Endothelial cell of hepatic sinusoid (primary cell): ENCODE results near the gene ZMYND8.

ENCODE experiments used
- in situ Hi-C: cut with HindIII; loops from 2 replicates; pipeline ENCODE4 v1.10.0; 2017; ENCODE audit warnings: low sequenced_read_pairs

The ZMYND8 gene

DNA sequence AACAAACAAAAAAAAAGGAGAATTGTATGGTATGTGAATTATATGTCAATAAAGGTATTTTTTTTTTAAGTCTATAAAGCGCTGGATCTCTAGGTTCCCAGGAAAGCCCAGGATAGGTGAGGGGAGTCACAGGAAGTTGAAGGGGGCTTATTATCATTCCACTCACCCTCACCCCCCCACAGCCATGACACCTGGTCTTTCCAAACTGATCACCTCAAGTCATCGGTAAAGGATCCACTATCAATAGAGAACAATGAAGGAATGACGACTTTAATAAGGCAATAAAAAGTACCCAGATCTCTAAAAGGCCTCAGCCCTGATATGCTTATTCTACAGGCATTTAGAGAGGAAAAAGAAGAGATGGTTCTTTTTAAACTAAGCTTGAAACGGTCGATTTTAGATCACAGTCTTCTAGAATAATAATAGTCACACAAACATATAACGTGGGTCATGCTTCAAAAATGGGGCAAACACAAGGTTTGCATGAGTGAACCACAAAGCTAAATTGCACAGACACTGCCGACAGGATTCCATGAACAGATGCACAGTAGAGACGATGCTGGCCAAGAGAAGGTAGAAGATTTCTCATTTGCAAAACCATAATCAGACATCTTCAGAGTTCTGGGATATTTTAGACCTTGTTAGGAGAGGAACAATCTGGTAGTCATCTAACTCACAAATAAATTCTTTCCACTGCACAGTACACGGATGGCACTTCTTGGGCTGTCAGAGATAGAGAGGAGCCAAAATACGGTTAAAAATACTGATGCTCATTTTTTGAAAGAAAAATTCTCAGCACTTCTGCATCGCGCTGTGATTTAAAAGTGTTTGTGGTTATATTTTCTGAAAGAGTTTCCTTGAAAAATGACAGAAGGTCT is 21.0 kb downstream of the ZMYND8 start:
- in situ Hi-C loops = loop anchor here (5.0 to 10.0 kb wide), 2 partner anchors 47 to 61 kb away; no protein-coding TSS in a partner anchor

DNA sequence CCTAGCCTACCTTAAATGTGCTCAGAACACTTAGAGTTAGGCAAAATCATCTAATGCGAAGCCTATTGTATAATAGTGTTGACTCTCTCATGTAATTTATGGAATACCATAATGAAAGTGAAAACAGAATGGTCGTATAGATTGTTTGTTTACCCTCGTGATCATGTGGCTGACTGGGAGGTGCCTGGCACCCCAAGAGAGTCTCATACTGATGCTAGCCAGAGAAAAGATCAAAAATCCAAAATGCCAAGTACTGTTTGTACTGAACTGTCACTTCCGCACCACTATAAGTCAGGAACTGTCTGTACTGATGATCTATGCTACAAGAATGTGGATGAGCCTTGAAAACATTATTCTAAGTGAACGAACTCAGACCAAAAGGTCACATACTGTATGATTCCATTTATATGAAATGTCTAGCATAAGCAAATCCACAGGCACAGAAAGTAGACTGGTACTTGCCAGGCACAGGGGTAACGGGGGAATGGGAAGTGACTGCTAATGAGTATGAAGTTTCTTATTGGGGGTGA is 22.4 kb downstream of the ZMYND8 start:
- in situ Hi-C loops = loop anchor here (10.0 kb wide), 1 partner anchor 59 kb away; no protein-coding TSS in a partner anchor

DNA sequence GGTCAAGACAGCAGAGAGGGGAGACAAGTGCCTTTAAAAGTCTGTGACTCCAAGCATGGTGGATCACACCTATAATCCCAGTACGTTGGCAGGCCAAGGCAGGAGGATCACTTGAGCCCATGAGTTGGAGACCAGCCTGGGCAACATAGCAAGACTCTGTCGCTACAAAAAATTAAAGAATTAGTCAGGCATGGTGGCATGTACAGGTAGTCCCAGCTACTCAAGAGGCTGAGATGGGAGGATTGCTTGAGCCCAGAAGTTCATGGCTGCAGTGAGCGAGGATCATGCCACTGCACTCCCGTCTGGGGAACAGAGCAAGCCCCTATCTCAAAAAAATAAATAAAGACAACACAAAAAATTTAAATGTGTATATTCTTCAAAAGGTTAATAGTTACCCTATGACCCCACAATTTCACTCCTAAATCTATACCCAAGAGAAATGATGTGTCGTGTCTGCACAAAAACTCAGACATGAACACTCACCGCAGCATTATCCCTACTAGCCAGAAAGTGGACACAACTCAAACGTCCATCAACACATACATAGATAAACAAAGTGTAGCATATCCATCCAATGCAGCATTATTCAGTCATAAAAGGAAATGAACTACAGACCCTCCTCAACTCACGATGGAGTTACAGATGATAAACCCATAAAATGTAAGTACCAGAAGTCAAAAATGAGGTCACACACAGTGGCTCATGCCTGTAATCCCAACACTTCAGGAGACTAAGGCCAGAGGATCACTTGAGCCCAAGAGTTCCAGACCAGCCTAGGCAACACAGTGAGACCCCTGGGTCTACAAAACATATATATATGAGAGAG is 23.9 kb downstream of the ZMYND8 start:
- in situ Hi-C loops = loop anchor here (10.0 kb wide), 1 partner anchor 58 kb away; no protein-coding TSS in a partner anchor

DNA sequence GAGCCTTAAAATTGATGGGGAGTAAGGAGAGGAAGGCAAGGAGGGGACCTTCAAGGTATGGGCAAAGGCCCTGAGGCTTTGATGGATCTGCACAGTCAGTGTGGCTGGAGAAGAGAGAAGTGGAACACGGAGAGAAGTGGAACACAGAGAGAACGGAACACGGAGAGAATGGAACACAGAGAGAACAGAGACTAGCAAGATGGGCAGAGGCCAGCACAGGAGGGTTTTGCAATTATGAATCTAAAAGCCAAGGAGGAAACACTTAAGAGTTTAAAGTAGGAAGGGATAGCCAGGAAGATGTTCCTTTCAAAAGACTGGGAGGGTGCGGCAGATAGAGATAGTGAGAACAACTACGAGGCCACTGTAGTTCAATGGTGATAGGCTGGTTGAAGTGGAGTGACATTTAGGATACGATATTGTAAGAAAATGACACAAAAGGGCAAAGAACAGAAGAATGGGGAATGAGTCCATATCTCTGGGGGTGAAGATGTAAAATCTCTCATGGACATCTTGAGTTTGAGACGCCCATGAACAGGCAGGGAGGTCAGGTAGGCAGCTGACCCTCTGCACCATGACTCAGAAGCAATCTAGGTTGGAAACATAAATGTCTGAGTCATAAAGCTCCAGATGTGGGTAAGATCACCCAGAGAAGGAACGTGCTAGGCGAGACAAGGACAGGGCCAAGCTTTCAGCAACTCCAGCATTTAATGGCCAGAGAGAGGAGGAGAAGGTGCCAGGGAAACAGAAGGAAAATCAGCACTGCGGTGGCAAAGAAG is 25.4 kb downstream of the ZMYND8 start:
- in situ Hi-C loops = loop anchor here (10.0 kb wide), 1 partner anchor 56 kb away; no protein-coding TSS in a partner anchor

DNA sequence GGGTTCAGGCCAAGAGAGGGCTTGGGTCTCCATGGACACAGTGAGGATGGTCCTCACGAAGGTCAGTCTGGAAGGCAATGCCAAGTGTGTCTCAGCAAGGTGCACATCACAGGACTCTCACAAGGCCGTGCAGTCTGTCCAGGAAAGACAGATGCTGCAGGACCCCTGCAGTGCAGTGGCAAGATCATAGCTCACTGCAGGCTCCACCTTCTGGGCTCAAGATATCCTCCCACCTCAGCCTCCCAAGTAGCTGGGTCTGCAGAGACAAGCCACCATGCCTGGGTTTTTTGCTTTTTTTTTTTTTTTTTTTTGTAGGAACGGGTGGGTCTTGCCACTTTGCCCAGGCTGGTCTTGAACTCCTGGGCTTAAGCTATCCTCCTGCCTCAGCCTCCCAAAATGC is 26.4 kb downstream of the ZMYND8 start:
- in situ Hi-C loops = loop anchor here (10.0 kb wide), 1 partner anchor 55 kb away; no protein-coding TSS in a partner anchor

DNA sequence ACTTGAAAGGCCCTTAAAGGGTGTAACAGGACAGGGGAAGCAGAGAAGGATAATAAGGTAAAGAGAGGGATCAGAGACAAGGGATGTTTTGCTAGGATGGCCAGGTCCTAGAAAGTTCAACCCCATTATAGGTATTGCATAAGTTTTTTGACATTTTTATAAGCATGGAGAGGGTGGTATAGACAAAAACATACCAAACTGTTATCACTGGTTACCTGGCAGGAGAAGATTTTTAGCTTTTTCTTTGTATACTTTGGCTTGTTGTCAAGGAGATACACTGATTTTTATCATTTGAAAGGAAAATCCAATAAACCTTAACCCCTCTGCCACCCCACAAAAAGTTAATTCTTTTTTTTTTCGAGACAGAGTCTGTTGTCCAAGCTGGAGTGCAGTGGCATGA is 28.4 kb downstream of the ZMYND8 start:
- in situ Hi-C loops = no loop called here

DNA sequence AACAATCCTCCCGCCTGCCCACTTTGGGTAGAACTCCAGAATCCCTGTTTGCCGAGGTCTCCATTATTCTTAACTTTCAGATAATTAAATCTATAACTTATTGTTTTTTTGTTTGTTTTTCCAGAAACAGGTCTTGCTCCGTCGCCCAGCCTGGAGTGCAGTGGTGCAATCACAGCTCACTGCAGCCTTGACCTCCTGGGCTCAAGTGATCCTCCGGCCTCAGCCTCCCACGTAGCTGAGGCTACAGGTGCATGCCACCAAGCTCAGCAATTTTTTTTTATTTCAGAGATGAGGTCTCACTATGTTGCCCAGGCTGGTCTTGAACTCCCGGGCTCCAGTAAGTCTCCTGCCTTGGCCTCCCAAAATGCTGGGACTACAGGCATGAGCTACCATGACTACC is 28.8 kb downstream of the ZMYND8 start:
- in situ Hi-C loops = no loop called here

DNA sequence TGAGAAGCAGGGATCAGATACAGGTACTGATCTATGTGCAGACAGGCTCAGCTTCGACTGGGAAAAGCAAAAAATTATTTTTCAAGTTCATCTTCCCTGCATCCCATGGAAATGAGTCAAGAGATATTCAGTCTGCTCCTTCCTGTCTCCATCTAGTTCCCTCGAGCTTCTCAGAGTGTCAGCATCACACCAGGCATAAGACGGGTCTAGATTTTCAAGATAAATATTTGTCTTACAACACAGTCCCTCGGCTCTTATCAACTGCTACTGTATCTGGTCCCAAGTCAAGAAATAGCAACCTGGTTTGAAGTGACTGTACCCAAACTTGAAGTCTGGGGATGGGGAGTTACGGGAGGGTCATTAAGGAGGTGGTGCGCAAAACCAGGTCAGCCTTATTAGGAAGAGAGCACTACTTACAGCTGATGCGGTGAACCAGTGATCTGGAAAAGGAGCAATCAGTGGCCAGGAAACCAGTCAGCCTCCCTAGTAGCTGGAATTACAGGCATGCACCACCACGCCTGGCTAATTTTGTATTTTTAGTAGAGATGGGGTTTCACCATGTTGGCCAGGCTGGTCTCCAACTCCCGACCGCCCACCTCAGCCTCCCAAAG is 29.7 kb downstream of the ZMYND8 start:
- in situ Hi-C loops = no loop called here

DNA sequence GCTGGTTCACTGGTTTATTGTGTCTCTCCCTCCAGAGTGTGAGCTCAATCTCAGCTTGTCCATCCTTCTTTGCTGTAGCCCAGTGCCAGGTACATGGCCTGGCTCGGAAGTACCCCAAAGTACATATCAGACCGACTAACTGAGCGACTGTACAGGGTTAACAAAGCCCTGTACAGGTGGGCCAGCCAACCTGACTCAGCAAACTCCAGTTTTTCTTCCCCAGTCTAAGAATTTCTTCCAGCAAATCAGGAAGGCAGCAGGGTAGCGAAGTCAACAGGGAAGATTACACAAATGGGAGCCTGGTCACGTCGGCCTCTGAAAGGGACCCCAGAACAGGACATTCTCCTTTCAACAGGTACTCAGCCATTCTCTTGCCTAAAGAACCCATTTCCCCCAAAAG is 31.3 kb downstream of the ZMYND8 start:
- in situ Hi-C loops = no loop called here

DNA sequence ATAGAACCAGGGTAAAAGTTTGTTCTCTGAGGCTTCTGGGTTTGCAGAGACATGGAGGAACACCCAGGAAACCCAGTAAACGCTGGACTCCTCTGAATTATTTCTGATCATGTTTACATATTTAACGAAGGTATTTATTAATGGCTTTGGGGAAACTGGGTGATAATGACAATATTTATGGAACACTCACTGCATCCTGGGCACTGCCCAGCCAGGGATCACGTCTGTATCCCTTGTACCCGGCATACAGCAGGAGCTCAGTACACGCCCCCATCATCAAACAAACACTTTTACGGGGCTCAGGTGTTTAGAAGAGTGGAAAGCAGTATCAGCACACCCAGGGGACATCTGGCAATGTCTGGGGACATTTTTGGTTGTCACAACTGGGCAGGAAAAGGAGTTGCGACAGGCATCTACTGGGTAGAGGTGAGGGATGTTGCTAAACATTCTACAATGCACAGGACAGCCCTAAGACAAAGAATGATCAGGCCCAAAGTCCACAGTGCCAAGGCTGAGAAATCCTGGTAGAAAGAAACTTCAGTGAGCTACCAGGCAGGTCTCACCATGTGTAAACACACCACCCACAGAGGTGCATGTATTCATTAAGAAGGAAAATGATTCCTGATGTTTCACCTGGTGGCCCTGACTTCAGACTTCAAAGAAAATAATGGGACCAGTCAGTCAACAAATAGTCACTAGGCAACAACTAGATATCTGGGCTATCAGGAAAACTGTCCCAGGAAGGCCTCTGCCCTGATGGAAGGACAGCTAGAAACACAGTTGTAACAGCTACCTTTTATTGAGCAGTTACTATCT is 35.3 kb downstream of the ZMYND8 start:
- in situ Hi-C loops = no loop called here

DNA sequence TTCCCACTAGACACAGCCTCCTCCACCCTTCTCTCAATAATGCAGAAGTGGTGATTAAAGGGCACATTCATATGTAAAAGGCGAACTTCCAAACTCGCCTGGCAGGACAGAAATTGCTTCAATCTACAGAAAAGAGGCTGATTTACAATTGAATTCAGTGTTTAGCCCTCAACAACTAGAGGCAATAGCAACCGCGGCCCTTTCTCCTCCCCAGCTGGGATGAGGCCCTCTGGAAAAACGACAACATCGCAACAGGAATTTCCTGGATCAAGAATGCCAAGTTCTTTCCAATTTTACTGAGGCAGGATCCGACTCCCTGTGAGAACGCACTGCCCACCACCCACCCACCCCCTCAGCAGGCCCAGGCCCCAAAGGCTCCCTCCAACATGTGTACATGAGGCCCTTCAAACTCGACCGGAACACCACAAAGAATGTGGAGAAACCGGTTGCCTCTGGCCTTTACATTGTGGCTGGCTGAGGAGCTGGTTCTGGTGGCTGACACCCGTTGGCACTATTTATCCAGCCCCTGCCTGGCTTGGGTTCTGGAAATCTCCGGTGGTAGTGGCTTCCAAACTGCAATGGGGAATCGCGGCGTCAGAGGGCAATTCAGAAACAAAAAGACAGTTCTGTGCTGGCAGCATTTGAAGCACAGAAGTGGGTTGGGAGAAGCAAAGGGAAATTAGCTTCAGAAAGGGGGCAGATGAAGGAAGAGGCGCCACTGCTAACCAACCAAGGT is 36.8 kb downstream of the ZMYND8 start:
- in situ Hi-C loops = no loop called here

DNA sequence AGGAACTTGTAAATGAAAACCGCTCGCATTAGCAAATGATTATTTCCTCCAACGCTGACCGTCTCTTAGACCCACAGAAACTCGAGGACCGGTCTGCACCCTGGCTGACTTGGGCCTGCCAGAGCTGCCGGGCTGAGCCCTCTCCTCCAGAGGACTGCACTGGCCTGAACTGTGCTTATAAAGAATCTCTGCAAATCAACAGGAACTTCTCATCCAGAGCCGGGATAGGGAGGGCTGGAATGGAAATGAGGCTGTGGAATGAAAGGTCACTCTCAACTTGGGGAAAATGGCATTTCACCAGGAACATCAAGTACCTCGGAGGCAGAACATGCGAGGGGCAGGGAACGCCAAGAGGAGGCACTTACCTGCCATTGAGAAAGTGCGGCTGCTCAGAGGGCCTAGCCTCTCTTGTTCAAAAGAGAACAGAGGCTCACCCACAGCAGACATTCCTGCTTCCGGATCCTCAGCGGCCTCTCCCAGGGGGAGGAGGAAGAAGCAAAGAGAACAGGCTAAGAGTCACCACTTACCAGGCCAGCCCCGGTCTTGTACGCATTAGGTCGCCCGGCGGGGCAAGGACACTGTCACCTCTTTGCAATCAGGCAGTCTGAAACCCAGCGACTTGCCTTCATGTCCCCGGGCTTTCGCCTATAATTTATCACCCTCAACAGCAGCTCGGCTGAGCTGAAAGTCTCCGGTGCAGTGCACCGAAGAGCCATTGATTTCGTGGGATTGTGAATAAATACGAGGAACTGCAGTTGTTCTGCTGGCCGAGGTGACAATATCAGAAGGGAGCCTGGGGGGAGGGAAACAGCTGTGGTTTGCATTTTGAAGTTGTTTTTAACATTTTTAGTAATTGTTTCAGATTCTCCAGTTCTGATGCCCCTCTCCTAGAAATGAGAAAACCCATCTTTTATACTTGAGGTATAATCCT is 37.6 kb downstream of the ZMYND8 start:
- in situ Hi-C loops = no loop called here

DNA sequence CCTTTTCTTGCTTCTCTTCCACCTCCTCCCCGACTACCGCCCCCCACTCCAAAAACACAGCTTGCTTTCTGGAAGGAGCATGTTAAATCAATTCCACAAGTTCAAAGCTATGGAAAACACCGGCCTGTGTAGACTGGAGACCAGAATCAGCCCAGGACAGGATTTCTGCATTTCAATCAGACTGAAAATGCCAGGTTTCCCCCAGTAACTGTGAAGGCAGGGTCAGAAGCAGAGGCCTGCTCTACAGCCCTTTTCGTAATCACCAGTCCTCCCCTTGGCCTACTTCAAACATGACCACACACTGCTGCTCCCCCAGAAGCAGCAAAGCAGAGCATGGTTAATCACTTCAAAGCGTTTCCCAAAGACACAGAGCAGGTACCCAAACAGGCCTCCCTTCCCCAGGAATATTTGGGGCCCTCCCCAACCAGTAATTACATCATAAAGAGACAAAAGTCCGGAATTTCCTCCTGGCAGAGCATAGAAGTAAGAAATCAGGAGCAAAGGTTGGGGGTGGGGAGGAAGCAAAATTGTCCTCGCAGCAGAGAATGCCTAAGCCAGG is 38.4 kb downstream of the ZMYND8 start:
- in situ Hi-C loops = no loop called here

DNA sequence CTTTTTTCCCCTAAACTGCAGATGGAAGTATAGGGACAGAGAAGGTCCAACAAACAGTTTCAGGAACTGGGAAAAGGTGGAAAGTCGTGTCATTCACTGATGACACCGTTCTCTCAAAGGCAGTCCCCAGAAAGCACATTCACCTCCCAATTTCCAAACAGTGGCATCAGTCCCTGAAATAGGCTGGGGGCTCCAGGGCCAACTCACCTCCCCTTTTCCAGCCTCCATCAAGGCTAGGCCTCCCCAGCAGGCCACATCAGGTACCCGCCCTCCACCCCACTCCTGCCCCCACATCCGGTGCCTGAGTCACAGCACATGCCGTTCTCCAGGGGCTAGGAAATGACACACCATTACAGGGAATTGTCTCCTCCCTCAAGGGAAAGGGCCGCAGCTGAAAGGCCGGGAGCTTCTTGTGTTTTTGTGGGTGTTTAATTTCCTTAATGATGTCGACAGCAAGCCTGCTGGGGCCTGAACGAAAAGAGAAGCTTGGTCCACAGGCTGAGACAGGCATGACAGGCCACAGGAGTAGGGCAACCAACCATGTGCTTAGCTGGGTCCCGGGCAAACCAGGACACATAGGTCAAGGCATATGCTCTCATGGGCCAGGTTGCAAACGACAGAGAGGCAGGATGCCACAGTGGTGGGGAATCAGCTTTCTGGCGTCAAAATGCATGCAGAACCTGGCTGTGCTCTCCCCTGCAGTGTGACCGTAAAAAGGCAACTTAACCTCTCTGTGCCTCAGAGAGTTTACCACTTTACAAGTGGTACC is 39.2 kb downstream of the ZMYND8 start:
- in situ Hi-C loops = no loop called here

DNA sequence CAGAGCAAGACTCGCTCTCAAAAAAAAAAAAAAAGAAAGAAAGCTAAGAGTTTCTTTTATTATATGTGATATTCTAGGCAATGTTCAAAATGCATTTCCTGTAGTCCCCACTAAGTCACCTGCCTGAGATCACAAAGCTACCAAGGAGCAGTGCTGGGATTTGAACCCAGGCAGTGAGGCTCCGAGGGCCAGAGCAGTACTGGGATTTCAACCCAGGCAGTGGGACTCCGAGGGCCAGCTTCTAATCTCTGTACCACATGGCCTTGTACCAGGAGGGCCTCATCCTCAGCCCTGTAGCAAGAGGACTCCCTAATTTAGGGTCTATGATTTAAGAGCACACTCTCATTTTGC is 39.7 kb downstream of the ZMYND8 start:
- in situ Hi-C loops = no loop called here

DNA sequence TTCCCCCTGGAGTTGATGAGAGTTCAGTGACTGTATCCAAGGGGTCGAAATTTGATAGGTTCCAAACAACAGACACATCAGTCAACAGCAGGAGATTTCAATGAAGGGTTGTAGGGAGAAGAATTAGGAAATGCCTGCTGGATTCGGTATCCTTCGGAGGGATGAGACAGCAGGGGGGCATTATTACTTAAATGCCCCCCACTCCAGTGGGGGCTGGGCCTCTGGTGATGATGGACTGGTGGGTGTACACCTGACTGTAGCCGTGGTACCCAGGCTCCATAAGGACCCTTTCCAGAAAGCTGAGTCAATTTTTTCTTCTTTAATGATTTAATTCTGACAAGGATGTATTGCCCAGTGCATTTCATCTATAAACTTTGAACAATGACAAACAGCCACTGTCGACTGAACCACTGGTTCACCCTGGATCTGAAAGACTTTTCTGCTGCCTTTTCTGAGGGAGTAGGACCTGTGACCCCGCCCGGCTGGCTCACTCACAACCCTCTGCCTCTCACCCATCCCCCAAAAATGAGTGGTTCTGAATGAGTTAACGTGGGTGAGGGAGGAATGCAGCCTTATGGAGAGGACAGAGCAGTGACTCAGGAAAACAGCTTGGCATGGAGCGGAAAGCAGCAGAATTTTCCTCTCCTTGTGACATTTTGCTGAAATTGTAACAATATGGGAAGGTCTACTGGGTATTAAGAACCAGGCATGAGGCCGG is 41.0 kb downstream of the ZMYND8 start:
- in situ Hi-C loops = no loop called here
